NT2/D1 (cell line): ENCODE data around the gene AOAH.

Experiments used
- YY1 ChIP-seq: IDR thresholded peaks from 2 replicates; pipeline ENCODE4 v1.6.1; 2011; ENCODE audit not compliant: insufficient read length, insufficient read depth
- ZNF274 ChIP-seq: IDR thresholded peaks from 2 replicates; pipeline ENCODE4 v1.6.1; 2011; ENCODE audit warnings: mild to moderate bottlenecking, low read depth, low read length

- no peak for TF ChIP-seq ZNF274
- no peak for TF ChIP-seq YY1
Observed at GRCh38 chr7:36630112-36630650, 94.1 kb downstream of the AOAH start.
